Suppressor macrophage (primary cell): ENCODE measurements around the gene KCNQ1.

ENCODE experiments used
- DNase-seq, 4 experiments: peaks; one replicate each; pipeline ENCODE4 v3.0.0-alpha.2; 2020 to 2022

Gene KCNQ1

DNA sequence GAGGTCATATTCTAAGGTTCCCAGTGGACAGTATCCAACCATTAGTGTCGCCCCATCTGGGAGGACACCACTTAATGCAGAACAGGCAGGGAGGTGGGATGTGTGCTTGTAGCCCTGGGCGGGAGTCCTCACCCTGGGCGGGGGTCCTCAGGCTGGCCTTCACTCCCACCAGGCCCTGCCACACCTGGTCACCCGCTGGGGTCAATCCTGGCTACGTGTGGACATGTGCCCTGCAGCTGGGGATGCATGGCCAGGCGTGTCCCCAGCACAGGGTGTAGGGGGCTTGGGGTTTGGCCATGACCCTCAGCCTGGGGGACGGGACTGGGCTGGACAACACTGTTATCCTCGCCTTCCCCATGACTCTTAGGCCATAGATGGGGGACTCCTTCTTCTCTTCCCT is 19.3 kb upstream of the KCNQ1 start:
- DNase-seq: no peak

DNA sequence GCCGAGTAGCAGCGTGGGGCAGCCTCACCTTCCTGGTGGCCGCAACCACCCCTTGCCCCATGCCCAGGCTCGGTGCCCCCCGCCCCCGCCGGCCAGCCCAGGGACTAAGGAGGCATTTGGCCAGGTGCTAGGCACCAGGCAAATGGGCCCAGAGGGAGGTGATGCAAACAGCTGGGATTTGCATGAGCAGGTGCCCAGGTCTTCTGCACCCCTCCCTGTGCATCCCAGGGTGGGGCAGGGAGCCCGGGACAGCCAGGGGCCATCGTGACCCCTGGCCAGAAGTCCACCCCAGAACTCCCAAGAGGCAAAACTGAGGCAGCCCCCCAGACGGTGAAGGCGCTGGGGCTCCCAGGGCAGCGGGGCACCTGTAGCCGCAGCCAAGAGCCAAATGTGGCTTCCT is 18.6 kb upstream of the KCNQ1 start:
- no peak for DNase-seq

DNA sequence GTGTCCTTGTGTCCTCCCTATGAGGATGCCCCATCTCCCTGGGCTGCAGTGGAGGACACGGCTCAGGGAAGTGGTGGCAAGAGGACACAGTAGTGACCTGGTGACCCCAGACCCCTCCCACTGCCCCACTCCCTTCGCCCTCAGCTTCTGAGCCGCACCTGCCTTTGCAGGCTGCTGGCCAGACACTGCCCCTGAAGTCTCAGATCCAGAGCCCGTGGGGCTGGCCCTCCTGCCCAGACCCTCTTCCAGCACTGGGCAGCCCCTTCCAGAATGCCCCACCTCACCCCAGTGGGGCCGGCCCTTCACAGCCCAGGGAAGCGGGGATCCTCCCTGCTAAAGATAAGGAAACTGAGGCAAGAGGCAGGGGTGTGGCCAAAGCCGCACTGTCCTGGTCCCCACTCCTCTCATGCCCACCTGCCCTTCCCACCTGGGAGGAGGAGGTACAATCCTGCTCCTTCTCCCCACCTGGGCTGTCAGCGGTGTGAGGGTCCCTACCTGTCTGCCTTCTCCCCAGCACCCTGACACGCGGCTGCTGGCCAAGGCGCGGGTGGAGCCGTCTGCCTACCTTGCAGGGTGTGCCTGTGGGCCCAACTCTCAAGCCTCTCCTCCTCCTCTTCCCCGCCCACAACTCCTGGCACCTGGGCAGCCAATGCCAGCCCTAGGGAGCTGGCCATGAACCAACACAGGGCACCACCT is 17.8 kb upstream of the KCNQ1 start:
- no peak for DNase-seq

DNA sequence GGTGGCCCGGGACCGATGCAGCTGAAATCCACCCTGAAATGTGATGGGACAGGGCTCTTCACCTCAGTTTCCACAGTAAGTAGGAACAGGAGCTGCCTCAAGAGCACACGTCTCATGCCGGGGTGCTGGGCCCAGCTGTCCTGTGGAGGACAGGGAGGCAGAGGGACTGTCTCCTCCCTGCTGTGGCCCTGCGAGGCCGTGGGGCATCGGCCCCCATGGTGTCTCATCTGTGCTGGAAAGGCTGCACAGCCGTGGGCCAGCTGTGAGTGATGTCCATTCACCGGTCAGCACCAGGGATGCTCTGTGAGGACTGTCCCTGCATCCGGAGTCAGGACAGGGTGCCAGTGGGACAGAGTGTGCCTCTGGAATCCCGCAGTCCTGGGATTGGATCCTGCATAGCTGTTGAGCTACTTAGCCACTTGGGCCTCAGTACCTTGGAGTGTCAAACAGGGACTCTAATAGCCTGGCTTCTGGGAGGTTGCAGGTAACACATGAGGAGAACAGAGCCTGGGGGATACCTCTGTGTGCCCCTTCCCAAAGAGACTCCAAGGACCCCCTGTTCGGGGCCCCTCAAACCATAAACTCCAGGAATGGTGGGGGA is 17.0 kb upstream of the KCNQ1 start:
- no peak for DNase-seq

DNA sequence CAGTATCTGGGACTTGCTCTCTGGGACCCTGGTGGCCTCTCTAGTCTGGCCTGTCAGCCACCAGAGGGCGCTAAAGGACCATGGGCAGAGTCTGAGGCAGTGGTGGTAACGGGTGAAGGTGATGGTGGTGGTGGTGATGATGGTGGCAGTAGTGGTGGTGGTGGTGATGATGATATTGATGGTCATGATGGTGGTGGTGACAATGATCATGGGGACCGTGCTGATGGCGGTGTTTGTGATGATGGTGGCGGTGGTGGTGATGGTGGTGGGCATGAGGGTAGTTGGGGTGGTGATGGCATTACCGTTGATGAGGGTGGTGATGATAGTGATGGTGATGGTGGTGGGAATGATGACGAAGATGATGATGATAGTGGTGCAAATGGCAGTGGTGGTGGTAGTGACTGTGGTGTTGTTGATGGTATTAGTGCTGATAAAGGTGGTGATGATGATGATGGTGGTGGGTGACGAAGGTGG is 16.4 kb upstream of the KCNQ1 start:
- DNase-seq: peak; percentile 80 to 92 (median 90)

DNA sequence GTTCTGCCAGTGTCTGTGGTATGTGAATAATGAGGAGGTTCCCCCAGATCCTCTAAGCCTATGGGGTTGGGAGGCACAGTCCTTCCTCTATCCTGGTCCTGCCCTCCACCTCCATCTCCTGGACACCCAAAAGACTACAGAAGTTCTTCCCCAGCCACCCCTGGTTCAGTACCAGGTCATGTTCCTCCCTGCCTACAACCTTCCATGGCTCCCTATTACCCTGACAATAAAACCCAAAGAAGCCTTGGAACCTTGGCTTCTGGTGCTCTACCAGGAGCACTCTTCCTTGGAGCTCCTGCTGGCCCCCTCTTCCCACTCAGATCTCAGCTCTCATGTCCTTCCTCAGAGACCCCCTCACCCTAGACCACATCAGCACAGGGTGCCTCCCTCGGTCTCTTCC is 13.4 kb upstream of the KCNQ1 start:
- no peak for DNase-seq

DNA sequence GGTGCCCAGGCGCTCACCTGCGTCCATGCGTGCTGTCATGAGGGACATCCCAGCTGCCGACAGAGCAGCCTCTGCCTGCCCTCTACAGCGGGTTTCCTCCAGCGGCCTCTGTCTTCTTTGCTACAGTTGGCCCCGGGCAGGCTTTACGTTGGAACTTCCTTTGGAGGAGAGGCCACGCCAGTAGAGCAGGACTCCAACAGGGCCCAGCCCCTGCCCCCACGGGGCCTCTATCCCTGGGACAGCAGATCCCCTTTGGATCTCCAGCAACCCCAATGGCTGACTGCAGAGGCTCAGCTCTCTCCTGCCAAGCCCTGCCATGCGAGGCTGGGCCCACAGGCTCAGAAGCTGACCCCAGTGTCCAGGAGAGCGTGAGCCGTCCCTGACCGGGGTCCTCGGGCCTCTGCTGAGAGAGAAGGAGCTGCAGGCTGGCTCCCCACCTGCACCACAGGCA is 12.6 kb upstream of the KCNQ1 start:
- DNase-seq: no peak

DNA sequence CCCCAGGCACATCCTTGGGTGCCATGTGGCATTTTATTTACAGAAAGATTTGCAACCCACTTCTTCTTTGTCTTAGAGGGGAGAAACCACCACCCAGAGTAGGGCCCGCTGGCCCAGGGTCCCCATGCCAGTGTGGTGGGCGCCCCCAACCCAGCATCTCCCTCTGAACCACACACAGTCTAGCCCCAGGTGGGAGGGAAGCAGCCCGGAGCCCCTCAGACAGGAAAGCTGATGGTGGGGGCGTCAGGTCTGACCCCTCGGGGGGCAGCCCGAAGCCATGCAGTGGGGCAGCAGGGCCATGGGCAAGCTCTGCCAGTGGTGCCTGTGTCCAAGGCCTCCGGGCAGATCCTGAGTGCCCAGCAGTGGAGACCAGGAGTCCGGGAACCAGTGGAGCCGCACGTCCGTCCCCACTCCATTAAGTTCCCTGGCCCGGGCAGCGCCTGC is 12.2 kb upstream of the KCNQ1 start:
- no peak for DNase-seq

DNA sequence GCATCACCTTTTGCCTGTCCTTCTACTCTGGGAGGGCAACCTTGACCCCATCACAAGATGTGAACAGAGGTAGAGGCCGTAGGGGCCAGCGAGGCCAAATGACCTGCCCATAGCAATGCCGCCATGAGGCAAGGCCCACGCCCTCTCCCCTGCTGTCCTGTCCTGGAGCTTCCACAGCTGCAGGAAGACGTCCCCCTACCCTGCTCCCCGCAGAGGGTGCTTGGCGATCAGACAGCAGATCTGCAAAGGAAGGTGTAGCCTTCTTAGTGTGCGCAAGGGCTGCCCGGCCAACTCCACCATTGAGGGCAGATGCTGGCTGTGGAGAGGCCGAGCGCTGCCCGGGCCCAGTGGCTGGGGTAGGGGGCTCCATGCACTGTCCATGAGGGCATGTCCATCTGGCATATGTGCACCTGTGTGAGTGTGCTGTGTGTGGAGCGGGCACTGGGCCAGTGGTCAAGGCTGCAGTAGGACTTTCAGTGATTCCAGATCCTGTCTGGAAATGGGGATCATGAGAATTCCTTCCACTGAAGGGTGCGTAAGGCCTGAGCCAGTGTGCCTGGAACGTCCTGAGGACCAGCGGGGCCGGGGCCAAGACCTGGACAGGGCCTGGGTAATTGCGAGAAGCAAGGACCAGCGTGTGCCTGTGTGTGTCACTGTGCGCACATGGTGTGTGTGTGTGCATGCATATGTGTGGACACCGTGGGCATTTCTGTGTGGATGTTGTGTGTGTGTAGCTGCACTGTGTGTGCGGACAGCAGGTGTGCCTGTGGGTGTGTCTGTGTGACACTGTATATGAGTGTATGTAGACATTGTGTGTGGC is 11.5 kb upstream of the KCNQ1 start:
- DNase-seq: no peak

DNA sequence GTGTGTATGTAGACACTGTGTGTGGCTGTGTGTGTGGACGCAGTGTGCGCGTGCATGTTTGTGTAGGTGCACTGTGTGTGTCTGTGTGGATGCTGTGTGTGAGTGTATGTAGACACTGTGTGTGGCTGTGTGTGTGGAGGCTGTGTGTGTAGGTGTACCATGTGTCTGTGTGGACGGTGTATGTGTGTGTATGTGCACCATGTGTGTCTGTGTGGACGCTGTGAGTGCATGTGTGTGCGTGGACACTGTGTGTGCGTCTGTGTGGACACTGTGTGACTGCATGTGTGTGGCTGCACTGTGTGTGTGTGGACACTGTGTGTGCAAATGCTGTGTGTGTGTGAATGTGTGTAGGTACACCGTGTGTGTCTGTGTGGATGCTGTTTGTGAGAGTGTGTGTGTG is 10.8 kb upstream of the KCNQ1 start:
- DNase-seq: no peak

DNA sequence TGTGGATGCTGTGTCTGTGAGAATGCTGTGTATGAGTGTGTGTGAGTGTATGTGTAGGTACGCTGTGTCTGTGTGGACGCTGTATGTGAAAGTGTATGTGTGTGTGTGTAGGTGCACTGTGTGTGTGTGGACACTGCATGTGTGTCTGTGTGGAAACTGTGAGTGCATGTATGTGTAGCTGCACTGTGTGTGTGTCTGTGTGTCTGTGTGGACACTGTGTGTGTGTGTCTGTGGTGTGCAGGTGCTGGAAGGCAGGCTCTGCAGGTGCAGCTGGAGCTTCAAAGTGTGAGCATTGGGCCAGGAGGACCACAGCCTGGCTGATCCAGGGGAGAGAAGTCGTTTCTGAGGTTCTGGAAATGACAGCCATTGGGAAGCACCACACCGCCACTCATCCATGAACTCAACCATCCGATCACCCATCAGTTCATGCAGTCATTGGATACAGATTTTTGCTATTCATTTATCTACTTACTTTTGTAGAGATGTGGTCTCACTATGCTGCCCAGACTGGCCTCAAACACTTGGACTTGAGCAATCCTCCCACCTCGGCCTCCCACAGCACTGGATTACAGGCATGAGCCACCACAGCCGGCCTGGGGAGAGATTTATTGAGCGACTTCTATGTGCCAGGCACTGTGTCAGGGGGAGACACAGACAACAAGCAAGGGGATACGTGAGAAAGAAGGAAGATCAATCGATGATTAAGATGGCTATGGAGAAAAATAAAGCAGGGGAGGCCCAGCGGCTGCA is 10.1 kb upstream of the KCNQ1 start:
- no peak for DNase-seq

DNA sequence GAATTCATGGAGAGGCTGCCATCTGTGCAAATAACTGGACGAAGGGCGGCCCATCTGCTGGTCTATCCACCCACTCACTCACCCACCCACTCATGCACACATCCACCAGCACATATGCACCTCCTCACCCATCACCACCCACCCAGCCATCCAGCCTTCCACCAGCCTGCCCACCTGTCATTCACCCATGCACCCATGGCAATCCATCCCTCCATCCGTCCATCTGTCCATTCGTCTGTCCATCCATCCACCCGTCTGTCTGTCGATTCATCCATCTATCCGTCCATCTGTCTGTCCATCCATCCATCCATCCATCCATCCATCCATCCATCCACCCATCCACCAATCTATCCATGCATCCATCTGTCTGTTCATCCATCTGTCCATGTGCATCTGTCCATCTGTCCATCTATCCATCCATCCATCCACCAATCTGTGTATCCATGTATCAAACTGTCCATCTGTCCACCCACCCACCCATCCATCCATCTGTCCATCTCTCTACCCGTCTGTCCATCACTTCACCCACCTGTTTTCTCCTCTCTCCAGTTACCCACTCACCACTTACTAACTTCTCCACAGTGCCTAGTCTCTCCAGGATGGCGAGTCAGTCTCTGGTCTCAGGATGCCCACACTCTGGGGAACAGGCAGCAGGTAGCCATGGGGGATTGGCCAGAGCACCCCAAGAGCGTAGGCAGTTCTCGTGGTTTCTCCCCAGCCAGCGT is 9.4 kb upstream of the KCNQ1 start:
- DNase-seq: no peak

DNA sequence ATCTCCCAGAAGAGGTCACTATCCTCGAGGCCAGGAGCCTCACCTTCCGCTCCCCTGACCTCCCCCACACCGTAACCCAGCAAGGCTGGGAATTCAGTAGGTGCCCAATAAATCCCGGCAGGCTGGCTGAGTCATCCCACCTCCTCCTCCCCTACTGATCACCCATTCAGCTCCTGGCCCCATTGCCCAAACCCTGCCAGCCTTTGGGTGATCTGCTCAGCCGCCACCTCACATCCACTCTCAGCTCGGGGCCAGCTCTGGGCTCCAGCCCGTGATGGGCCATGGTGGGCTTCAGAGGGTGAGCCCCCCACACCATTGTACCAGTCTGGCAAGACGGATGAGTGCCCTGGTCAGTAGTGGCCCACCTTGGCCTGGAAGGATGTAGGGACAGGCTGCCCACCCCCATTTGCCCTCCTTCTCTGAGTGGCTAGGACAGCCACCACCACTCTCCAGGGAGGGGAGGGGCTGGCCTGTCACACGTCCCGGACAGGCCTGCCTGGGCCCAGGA is 8.7 kb upstream of the KCNQ1 start:
- no peak for DNase-seq

DNA sequence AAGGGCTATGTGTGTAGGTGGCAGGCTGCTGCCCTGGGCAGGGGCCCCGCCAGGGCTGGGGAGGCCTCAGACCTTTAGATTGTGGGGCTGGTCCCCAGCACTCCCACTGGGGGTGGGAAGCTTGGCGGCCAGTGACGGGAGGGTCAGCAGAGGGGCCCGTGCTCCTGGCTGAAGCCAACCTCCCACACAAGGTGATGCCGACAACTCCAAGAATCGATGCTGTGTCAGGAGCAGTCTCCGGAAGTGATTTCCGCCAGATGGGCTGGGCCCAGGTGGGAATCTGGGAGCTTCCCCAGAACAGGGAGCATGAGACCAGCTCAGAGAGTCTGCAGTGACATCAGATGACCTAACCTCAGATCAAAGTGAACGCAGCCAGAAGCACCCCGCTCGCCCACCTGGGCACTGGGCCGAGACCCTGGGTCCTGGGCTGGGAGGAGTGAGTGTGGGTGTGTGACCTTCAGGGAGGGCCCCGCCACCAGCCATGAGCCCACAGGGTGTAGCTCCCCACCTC is 8.2 kb upstream of the KCNQ1 start:
- no peak for DNase-seq

DNA sequence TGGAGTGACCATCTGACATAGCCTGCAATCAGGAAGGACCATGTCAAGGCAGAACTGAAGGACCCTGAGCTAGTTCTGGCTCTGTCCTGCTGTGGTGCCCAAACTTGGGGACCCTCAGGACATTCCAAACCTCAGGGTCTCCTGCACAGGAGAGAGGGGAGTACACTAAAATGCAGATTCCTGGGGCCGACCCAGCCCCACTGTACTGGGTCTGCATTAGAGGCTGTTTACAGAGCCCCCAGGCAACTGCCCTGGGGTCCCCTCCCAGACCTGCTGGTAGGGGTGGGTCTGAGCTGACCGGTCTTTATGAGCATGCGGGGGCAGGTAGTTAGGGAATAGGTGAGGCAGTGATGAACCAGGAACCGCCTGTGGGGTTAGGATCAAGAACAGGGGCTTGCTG is 7.3 kb upstream of the KCNQ1 start:
- no peak for DNase-seq

DNA sequence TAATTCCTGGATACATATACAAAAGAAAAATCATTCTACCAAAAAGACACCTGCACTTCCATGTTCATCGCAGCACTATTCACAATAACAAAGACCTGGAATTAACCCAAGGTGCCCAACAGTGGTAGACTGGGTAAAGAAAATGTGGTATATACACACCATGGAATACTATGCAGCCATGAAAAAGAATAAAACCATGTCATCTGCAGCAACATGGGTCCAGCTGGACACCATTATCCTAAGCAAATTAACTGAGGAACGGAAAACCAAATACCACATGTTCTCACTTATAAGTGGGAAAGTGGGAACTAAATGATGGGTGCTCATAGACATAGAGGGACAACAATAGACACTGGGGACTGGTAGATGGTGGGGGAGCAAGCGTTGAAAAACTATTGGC is 5.0 kb upstream of the KCNQ1 start:
- DNase-seq: no peak

DNA sequence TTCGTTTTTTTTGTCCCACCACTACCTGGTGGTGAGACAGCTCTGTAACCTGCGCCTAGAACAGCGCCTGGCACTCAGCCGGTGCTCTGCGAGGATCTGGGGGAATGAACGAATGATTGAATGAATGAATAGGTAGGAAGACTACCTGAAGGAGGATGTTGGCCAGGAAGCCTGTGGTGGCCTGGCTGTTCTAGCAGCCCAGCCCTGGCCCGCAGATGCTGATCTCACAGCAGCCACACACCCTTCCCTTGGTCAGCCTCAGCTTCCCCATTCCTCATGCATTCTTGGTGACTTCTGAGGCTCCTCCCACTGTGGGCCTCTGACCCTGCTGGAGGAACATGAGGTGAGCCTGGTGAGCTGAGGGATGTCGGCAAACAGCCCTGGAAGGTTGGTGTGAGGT is 4.2 kb upstream of the KCNQ1 start:
- DNase-seq: peak; percentile 52 to 72 (median 69)

DNA sequence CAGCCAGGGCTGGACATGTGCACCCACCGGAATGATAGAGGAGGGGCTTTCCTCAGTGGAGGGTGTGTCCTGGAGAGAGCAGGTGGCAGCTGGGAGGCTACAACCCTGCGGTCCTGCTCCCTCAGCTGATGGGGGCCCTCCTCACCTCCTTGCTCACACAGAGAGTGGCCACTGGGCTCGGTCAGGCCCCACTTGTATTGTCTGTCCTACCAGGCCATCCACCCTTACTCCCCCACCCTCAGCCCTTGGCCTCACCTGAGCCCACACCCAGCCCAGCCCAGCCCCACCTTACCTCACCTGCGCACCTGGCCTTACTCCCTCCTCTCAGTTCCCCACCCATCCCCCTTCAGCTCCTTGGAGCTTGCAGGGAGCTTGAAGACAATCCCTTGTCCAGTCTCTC is 3.6 kb upstream of the KCNQ1 start:
- no peak for DNase-seq

DNA sequence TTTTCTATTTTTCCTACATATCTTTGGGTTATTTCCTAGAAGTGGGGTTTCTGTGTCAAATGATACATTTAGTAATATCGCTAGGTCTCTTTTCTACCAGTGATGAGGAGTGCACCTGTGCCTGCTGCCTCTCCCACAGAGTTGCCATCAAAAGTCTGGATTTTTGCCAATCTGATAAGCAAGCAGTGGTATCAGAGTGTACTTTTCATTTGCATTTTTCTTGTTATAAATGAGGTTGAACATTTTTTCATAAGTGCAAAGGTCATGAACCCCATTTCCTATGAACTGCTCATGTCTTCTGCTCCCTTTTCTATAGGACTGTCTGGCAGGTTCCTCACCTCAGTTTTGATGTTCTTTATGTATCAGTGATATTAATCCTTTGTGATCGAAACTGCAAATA is 2.2 kb upstream of the KCNQ1 start:
- DNase-seq: no peak

DNA sequence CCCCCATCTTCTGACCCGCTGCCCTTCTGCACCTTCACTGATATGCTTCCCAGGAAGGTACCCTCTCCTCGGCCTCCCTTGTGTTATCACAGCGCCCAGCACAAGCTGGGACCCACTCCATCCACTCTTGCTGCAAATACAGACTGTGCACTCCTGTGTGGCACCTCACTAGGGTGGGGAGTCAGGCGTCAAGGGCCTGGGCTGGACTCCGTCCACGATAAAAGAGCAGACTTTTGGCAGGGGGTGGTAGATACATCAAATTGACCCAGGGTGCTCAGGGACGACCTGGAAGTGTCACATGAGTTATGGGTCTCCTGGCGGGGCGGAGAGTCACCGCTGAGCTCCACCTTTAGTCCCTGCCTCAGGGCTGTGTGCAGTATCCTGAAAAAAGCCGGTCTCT is 1.4 kb upstream of the KCNQ1 start:
- no peak for DNase-seq
